GM21360 (cell line): ENCODE data around the gene SLC6A5.

ENCODE experiments used
- ATAC-seq: cut with Tn5 transposase; IDR thresholded peaks from one replicate; pipeline ENCODE4 v1.9.1; 2021; ENCODE audit warnings: mild to moderate bottlenecking, moderate library complexity; ENCODE audit not compliant: unreplicated experiment

Gene SLC6A5

GRCh38 chr11:20618083-20618482 lies 18.7 kb downstream of the SLC6A5 start:
- ATAC-seq = no peak

- no peak for ATAC-seq
These were observed 21.6 kb downstream of the SLC6A5 start for GRCh38 chr11:20620988-20621387.

- no peak for ATAC-seq
These were observed 22.3 kb downstream of the SLC6A5 start for GRCh38 chr11:20621679-20622078.

- ATAC-seq = no peak
These were observed 23.8 kb downstream of the SLC6A5 start for GRCh38 chr11:20623252-20623651.

GRCh38 chr11:20626279-20626678 lies 26.9 kb downstream of the SLC6A5 start:
- ATAC-seq = no peak

- ATAC-seq = no peak
These were observed 27.6 kb downstream of the SLC6A5 start for GRCh38 chr11:20627026-20627425.

- no peak for ATAC-seq
These were observed 28.3 kb downstream of the SLC6A5 start for GRCh38 chr11:20627701-20628100.

GRCh38 chr11:20631519-20632168 lies 32.2 kb downstream of the SLC6A5 start:
- ATAC-seq = no peak

- no peak for ATAC-seq
These were observed 32.7 kb downstream of the SLC6A5 start for GRCh38 chr11:20632169-20632532.

GRCh38 chr11:20634044-20634443 lies 34.6 kb downstream of the SLC6A5 start:
- no peak for ATAC-seq

- no peak for ATAC-seq
These were observed 35.4 kb downstream of the SLC6A5 start for GRCh38 chr11:20634781-20635180.

- no peak for ATAC-seq
These were observed 38.7 kb downstream of the SLC6A5 start for GRCh38 chr11:20638074-20638473.

GRCh38 chr11:20639688-20640087 lies 40.3 kb downstream of the SLC6A5 start:
- no peak for ATAC-seq

- no peak for ATAC-seq
These were observed 41.0 kb downstream of the SLC6A5 start for GRCh38 chr11:20640401-20640800.

GRCh38 chr11:20644360-20644759 lies 45.0 kb downstream of the SLC6A5 start:
- ATAC-seq = no peak

GRCh38 chr11:20647976-20648565 lies 48.7 kb downstream of the SLC6A5 start:
- peak; percentile 78 for ATAC-seq

GRCh38 chr11:20652150-20652806 lies 52.9 kb downstream of the SLC6A5 start:
- ATAC-seq = no peak

- no peak for ATAC-seq
These were observed 54.6 kb downstream of the SLC6A5 start for GRCh38 chr11:20654038-20654437.

- ATAC-seq = no peak
These were observed 57.5 kb downstream of the SLC6A5 start for GRCh38 chr11:20656901-20657300.

GRCh38 chr11:20658135-20658534 lies 58.7 kb downstream of the SLC6A5 start:
- ATAC-seq = no peak

- no peak for ATAC-seq
These were observed 62.0 kb downstream of the SLC6A5 start for GRCh38 chr11:20661445-20661844.

GRCh38 chr11:20661850-20662249 lies 62.4 kb downstream of the SLC6A5 start:
- no peak for ATAC-seq
